Urothelium cell line (cell line): ENCODE results near the gene KLHDC7A.

Experiments
- DNase-seq: peaks from one replicate; pipeline ENCODE4 v3.0.0; 2011; ENCODE audit warnings: low spot score, mixed read lengths
- FAIRE-seq: peaks from 2 replicates; lab custom pipeline; 2011; peaks lifted over from hg19 to GRCh38; lab: Jason Lieb, UNC

KLHDC7A gene

DNA sequence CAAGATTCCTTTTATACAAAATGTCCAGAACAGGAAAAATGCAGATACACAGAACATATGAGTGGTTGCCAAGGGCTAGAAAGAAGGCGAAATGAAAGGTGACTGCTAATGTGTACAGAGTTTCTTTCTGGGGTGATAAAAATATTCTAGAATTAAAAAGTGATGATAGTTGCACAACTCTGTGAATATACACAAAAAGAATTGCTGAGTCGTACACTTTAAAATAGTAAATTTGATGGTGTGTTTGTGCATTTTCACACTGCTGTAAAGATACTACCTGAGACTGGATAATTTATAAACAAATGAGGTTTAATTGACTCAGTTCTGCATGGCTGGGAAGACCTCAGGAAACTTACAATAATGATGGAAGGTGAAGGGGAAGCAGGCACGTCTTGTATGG is 23.9 kb downstream of the KLHDC7A start:
- FAIRE-seq, result no peak
- DNase-seq, result no peak

DNA sequence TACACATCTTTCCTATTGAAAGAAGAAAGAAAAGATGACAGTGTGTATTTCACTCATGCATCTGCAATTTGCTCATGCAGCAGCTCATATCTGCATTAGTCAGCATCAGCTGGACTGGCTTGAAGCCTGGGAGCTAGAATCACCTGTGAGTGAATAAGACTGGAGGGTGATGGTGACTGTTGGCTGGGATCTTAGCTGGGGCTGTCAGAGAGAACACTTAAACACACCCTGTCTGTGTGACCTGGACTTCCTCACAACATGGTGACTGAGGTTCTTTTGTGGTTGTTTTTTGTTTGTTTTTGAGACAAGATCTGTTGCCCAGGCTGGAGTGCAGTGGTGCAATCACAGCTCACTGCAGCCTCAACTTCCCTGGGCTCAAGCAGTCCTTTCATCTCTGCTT is 24.9 kb downstream of the KLHDC7A start:
- no peak for FAIRE-seq
- DNase-seq, result no peak

DNA sequence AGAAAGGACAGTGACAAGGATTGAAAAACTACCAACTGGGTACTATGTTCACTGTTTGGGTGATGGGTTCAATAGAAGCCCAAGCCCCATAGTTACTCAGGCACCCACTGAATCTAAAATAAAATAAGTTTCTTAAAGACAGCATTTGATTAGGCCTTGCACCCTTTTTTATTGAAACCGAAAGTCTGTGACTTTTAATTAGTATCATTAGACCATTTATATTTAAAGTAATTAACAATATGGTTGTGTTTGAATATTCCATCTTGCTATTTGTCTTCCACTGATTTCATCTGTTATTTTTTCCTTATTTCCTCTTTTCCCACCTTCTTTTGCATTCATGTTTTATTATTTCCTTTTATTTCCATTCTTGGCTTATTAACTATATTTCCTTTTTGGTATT is 27.4 kb downstream of the KLHDC7A start:
- DNase-seq, result no peak

GRCh38 chr1:18511149-18511873 is 30.6 kb downstream of the KLHDC7A start:
- FAIRE-seq, result no peak
- DNase-seq, result no peak

More for the DNA sequence above, 27.4 kb downstream of the KLHDC7A start:
- no peak for FAIRE-seq

DNA sequence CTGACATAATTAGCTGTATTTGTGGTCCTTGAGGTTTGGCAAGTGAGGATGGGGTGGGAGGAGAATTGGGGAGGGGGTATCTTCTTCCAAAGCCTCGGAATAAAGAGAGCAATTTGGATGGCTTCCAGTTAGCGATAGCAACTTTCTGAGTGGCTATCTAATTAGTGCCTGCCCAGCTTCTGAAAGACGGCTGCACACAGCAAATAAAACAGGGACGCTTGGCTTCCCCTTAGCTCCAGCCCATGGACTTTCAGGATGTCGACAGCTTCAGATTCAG is 31.1 kb downstream of the KLHDC7A start:
- DNase-seq (no peak), FAIRE-seq (no peak)

DNA sequence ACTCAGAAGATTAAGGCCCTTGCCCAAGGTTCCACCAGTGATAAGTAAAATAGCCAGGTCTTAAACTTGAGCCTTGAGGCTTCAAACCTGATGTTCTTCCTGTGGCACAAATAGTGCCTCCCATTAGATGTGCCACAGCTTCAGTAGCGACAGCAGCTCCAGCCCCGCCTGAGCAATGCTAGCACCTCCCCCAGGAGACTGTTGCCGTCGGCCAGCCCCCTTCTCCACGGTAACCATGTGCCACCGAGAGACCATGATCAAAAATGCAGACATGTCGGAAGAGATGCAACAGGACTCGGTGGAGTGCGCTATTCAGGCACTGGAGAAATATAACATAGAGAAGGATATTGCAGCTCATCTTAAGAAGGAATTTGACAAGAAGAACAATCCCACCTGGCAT is 32.2 kb downstream of the KLHDC7A start:
- FAIRE-seq, result no peak
- DNase-seq, result no peak

- DNase-seq (no peak), FAIRE-seq (no peak)
Observed at GRCh38 chr1:18513995-18514394, 33.3 kb downstream of the KLHDC7A start.

- DNase-seq (no peak), FAIRE-seq (no peak)
Observed at GRCh38 chr1:18515120-18515667, 34.5 kb downstream of the KLHDC7A start.

DNA sequence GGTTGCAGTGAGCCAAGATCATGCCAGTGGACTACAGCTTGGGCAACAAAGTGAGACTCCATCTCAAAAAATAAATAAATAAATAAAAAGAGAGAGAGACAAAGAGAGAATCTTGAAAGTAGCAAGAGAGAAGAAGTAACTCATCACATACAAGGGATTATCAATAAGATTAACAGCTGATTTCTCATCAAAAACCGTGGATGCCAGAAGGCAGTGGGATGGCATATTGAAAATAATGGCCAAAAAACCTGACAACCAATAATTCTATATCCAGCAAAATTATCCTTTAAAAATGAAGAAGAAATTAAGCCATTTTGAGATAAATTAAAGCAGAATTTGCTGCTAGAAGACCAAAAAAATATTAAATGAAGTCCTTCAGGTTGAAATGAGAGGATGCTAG is 35.7 kb downstream of the KLHDC7A start:
- DNase-seq (no peak), FAIRE-seq (no peak)

DNA sequence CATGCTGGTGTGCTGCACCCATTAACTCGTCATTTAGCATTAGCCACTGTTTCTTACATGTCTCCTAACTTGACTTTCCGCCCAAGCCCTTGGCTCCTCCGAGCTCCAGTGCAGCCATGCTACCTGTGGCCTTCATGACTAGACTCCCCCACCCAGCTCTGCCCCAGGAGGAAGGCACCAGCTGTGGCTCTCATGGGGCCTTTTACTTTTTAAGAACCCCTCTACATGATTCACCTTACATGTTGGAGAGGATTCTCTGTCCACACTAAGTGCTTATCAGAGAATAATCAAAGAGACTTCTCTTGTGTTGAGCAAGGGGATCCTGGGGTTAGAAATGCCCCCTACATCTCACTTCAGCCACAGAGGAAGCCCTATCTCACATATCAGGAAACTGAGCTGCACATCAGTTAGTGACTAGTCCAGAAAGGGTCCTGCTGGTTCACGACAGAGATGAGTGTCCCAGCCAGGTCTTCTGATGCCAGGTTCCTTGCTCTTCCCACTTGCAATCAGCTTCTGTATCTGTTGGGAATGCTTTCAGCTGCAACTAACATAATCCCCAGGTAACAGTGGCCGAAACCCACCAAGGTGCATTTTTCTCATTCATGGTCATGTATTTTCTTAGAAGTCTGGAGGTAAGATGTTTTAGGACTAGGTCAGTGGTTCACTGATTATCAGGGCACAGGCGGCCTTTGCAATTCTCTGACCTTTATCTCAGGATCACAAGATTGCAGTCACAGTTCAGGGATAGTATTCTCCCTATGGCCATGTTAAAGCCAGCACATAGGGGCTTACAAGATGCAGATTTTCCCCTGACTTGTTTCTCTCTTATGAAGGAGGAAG is 45.9 kb downstream of the KLHDC7A start:
- no peak for DNase-seq
- no peak for FAIRE-seq

DNA sequence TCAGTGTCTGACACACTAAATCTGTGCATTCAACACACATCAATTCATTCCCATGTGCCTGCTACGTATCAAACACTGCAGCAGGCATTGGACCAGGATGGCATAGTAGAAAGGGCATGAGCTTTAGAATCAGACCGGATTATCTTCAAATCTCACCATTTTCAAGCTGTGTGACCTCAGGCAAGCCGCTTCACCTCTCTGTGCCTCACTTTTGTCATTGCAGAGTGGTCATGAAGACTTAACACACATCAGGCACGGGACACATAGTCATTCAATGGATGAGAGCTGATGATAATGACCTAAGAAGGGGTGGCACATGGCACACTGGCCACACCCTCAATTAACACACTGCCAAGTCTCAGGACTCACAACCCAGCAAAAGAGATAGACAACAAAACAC is 46.8 kb downstream of the KLHDC7A start:
- DNase-seq (no peak), FAIRE-seq (no peak)

- DNase-seq, result peak; percentile 68
- FAIRE-seq, result no peak
Observed at GRCh38 chr1:18527921-18528320, 47.2 kb downstream of the KLHDC7A start.

DNA sequence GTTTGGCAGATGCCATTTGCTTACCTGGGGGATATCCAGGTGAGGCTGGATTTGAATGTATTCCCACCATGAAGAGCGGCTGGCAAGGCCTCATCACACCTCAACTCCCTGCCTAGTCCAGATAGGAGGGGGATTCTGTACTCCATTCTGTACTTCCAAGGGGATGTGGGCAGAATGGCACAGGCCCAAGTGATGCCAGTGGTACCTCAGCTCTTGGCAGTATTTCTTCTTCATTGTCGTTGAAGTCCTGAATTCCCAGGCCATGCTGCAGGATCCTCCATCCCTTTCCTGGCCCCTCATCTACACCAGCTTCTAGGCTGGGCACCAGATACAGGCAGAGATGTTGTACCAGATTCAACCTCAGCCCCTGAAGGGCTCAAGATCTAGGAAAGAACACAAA is 47.9 kb downstream of the KLHDC7A start:
- FAIRE-seq, result no peak
- no peak for DNase-seq

- FAIRE-seq (no peak), DNase-seq (no peak)
Observed at GRCh38 chr1:18529714-18530113, 49.0 kb downstream of the KLHDC7A start.

DNA sequence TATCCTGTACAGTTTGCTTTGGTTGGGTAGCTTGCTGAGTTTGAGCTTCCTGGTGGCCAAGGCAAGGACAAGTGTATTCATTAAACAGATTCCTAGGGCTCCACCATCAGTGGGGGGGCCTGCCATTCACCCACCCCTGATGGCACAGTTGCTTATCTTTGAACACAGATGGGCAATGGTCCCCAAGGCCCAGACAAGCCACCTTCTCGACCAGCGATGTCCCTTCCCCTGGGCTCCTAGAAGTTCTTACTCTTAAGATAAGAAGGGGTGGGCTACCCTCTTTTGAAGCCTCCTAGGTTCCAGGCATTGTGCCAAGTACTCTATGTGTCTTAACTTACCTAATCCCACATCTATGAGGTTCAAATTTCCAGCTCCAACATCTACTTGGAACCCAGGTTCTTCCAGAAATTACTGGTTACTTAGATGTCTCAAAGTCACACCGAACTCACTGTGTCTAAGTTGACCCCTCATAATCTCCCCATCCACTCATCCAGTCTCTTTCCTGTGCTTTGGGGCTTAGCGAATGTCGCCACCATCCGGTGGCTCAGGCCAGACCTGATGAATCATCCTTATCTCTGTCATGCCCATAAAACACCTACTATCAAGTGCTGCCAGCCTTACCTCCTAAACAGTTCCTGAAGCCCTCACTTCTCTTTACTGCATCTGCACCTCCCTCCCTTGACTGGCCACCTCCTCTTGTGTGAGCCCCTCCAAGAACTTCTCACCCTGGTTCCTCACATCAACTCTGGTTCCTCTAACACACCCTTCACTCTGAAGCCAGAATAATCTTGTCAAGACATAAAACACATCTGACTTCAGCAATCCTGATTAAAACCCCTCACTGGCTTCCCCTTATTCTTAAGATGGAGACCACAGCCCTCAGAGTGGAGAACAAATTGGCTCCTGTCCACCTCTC is 50.1 kb downstream of the KLHDC7A start:
- DNase-seq (peak; percentile 47), FAIRE-seq (no peak)

DNA sequence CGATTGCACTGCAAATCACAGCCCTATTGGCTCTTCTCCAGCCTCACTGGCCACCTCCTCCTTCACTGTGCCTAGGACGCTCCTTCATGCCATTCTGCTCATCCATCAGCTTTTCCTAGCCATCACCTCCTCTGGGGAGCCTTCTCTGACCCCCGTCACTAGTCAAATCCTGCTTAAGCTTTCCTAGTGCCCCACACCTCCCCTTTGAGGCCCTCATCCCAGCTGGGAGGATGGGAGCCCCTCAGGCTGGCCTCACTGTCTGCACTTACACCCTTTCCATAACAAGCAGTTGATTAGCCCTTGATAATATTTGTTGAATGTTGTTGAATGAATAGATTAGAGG is 50.7 kb downstream of the KLHDC7A start:
- FAIRE-seq (no peak), DNase-seq (no peak)

- DNase-seq, result no peak
- no peak for FAIRE-seq
Observed at GRCh38 chr1:18532390-18533170, 51.9 kb downstream of the KLHDC7A start.

GRCh38 chr1:18533259-18533658 is 52.5 kb downstream of the KLHDC7A start:
- DNase-seq (no peak), FAIRE-seq (no peak)

DNA sequence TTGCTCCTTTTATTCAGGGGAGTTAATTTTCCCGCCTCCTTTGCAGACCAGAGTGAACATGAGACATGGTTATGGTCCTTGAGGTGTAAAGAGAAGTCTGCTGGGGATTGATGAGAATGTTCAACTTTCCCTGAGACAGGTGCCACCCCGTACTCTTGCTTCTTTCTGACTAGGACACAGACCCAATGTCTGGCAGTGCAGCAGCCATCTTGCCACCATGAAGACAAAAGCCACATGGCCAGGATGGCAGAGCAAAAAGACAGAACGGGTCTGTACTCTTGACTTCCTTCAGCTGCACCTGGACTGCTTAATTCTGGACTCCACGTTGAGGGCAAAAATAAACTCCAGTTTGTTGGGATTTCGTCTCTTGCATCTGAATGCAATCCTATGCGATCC is 54.1 kb downstream of the KLHDC7A start:
- DNase-seq, result no peak
- no peak for FAIRE-seq
